GM21515 (cell line): Measurements from ENCODE around the gene KRTAP10-3.
"Not testable (repeated sequence)": the region's sequence is repeated elsewhere in the genome, so short reads cannot be mapped to it uniquely, and the experiment has no call there.

ENCODE experiments used
- ATAC-seq: cut with Tn5 transposase; IDR thresholded peaks from one replicate; pipeline ENCODE4 v1.9.1; 2021; ENCODE audit not compliant: unreplicated experiment

KRTAP10-3 gene

DNA sequence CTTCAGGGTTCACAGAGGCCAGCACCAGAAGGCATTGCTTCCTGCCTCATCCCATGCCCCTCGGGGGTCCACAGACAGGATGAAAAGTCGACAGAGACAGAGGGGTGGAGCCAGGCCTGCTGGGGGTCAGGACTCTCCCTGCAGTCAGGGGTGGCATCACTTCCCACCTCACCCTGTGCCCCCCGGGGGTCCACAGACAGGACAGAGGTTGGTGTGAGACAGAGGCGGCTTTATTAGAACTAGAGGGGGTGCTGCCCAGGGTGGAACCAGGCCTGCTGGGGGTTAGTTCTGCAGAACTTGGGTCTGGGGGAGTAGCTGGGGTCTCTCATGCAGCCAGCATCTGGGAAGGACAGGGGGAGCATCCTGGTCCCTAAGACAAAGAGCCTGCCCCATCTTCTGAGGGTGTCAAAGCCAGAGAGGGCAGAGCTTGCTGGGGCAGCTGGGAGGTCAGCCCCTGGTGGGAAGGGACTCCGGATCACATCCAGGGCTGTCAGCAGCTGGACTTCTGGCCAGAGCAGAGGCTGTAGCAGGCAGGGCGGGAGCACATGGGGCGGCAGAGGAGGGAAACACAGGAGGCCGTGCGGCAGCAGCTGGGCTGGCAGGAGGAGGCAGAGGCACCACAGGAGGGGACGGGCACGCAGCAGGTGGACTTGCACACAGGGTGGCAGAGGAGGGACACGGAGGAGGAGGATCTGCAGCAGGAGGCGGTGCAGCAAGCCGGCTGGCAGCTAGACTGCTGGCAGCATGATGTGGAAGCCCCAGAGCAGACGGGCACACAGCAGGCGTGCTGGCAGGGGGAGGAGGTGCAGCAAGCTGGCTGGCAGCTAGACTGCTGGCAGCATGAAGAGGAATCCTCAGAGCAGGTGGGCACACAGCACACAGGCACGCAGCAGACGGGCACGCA, 32.6 kb upstream of the KRTAP10-3 start:
- not testable (repeated sequence) for ATAC-seq

DNA sequence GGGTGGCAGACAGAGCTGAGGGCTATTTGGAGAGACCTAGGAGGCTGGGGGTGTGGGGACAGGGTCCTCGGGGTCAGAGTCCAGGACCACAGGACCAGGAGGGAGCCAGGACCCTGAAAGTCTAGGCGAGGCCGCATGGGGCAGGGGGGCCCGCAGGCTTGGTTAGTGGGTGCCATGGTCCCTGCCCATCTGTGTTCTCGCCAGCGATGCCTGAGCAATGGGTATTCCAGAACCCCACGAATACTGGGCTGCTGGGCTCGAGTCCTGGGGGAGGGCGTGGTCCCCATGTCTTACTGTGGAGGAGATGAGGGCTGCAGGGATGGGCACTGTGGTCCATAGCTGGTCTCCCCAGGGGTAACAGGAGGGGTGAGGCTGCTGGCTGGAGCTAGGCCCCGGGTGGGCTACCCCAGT, 31.7 kb upstream of the KRTAP10-3 start:
- ATAC-seq: no peak

DNA sequence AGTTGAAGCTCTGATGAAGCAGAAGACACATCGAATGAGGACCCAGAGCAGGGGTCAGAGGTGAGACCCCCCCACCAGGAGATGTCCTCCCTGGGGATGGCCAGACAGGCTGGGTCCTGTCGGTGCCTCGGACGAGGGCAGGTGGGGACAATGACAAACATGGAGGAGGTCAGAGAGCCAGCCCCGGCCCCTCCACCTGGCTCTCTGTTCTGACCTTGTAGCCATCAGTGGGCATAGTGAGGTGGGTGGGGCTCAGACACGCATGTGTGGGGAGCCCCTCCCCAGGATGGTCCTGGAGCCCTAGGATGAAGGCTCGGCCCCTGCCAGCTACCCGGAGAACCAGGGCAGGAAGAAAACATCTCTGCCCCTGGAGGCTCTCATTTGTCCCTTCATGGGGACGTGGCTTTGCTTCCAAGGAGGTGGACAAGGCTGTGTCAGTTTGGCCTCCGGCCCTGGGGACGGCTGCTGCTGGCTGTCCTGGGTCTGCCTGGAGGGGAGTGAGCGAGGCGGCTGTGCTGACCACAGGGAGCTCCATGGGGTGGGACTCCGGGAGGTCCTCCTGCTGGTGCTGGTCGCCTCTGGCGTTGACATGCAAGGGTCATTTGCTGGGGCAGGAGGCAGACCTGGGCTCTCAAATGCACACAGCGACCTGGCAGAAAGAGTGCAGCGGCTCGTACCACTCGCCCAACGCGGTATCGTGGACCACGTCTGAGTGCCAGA, 31.2 kb upstream of the KRTAP10-3 start:
- ATAC-seq: no peak

DNA sequence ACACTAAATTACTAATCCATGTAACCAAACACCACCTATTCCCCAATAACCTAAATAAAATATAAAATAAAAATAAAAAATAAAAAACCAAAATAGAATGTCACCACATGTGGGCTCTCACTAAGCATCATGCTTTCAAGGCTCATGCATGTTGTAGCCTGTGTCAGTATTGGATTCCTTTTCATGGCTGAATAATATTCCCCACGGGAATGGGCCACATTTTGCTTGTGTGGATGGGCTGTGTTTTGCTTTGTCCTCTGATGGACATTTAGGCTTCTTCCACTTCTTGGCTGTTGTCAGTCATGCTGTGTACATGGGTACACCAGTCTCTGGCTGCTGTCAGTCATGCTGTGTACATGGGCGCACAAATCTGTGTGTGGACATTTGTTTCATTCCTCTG, 30.5 kb upstream of the KRTAP10-3 start:
- no peak for ATAC-seq

DNA sequence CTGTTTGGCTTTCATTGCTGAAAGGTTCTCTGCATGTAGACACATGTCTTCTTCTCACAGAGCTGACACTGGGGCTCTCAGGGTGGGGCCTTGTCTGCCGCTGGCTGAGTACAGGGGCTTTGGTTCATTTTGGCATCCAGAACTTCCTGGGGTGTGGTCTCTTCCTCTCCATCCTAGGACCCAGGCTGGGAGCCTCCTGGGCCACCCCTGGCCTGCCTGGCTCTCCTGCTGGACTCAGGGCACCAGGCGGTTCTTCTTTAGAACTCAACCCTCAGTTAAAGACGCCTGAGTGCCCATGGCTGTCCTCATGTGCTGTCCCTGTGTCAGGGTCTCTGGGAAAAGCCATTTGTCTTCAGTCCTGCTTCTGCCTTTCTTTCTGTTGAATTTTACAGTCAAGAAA, 27.3 kb upstream of the KRTAP10-3 start:
- no peak for ATAC-seq

DNA sequence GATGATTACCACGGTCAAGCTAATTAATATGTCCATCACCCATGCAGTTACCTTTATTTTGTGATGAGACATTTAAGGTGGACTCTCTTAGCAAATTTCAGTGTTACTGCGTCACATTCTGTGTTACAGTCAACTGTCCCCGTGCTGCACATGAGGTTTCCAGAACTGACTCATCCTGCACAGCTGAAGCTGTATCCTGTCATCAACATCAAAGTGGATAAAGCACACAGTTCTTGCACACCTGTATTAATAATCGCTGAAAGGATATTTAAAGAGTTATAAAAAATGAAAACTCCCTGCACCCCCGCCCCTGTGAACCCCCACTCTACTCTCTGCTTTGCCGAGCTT, 25.2 kb upstream of the KRTAP10-3 start:
- ATAC-seq: no peak

DNA sequence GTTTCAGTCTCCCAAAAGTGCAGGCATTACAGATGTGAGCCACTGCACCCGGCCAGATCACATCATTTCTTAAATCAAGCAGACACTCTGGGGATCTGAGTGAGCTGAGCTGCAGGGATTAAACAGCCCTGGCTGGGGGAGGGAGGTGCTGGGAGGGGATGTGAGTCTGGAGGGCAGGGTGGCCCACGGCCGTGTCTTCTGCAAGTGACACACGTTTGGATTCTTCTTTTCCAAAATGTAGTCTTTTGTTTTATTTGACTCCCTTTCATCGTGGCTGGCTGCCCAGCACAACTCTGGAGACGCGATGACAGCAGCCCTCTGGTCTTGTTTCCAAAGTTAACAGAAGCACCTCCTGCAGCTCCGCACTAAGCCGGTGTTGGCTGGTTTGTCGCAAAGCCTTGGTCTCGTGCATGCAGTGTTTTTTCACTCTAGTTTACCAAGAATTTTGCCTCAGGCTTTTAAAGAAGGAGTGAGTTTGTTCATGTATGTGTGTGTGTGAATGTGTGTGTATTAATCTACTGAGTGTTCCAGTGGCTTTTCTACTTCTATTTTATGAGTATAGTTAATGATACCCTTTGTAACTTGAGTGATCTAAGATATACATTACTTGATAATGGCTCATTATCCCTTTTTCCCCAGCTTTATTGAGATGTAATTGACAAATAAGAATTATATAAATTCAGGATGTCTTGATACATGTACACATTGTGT, 24.6 kb upstream of the KRTAP10-3 start:
- no peak for ATAC-seq

DNA sequence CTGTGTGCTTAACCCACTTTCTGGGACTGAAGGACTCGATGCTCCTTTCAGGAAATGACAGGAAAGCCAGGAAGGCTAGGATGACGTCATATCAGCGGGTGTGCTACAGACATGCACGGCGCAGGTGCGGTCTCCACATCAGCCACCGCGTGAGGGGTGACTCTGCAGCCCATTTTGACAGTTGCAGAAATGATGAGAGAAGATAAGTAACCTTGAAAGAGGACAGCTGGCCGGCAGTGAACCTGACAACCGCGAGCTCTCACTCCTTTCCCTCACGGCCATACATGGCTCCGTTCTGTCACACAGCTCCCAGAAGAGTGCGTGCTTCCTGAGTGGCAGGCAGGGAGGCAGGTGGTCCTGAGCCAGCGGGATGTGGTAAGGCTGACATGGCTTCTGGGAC, 23.5 kb upstream of the KRTAP10-3 start:
- ATAC-seq: no peak

DNA sequence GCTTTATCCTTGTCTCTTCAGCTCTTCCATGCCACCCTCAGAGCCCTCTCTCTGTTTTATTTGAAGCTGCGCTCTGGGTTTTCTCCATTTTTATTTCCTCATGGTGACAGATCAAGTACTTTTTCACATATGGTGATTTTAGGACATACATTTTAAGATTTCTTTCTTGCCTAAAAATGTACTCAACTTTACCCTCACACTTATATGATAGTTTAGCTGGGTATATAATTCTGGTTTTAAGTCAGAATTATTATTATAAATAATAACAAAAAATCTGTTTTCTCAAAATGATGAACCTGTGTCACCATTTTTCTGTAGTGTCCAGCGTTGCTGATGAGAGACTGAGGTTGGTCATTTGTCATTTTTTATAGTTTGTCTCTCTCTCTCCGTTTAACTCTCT, 22.6 kb upstream of the KRTAP10-3 start:
- ATAC-seq: no peak

DNA sequence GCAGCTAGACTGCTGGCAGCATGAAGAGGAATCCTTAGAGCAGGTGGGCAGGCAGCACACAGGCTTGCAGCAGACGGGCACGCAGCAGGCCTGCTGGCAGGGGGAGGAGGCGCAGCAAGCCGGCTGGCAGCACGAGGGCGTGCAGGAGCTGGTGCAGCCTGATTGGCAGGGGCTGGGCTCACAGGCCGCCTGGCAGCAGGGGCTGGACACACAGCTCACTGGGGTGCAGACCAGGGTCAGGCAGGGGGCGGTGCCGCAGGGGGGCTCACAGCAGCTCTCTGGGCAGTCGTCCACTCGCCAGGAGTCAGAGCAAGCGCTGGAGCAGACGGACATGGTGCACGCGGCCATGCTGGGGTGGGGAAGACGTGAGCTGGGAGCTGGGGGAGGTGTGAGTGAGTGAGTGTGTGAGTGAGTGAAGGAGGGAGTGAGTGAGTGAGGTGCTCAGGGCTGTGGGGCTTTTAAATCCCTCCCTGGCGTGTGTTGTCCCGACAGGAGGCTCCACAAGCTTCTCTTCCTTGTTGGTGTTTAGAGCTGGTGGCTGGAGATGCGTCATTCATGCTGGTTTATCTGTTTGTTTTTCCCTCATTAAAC, 21.7 kb upstream of the KRTAP10-3 start, which contains the start of gene KRTAP10-5:
Gene KRTAP10-5 (minus strand): TSS at position 374 of the 591 bp plus-strand sequence. CDS start 26 bp downstream, at position 348.
- ATAC-seq: not testable (repeated sequence)

DNA sequence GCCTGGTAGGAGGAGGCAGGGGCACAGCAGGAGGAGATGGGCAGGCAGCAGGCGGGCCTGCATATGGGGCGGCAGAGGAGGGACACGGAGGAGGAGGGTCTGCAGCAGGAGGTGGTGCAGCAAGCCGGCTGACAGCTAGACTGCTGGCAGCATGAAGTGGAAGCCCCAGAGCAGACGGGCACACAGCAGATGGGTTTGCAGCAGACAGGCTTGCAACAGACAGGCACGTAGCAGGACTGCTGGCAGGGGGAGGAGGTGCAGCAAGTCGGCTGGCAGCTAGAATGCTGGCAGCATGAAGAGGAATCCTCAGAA, 21.2 kb upstream of the KRTAP10-3 start:
- no peak for ATAC-seq

DNA sequence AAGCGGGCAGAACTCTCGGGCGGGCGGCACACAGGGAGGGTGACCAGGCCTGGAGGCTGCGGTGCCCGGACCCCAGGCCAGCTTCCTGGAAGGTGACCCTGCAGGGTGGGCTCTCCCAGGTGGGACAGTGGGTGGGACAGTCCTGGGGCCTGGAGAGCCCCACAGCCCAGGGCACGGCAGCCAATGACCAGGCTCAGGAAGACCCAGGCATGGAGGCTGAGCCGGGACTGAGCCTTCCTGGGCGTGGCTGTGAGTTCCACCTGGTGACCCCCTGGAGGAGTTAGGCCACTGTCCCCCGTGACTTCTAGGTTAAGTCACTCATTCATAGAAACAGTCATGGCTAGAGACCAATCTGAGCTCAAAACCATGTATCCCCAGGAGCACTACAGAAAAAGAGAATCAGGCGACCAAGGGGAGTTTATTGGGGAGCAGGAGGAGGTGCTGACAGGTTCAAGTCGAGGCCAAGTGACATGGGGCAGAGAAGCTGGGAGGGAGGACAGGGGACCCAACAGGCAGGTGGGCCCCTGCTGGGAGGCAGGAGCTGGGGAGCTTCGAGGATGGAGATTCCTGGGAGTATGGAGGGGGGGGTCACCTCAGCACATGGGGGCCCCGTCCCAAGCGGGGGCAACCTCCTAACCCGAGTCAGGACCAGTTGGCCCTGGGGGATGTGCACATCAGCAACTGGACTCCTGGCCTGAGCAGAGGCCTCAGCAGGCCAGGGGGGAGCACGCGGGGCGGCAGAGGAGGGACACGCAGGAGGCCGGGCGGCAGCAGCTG, 20.6 kb upstream of the KRTAP10-3 start:
- ATAC-seq: no peak

DNA sequence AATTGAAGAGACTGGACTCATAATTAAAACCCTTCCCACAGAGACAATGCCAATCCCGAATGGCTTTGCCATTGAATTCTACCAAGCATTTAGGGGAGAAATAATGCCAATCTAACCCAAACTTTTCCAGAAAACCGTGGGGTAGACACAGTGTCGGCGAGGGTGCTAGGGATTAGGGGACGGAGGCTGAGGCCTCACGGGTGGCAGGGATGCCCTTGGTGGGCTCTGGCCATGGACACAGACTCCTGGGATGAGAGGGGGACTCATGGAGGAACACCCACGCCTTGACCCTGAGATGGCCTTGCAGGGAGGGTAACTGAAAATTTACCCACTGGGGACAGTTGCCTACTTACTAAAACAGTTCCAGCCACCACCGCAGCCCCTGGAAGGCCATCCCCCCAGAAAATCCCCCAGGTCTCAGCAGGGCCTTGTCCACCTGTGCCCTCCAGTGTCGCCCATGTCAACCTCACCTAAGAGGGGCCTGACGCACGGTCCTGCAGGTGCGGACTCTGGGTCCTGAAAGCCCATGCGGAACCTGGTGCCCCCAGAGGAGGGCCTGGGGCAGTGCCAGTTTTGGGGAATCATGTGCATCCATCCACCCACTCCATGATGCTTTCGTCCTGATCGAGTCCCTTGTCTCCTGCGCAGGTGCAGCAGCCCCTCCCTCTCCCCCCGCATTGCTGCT, 19.9 kb upstream of the KRTAP10-3 start:
- no peak for ATAC-seq

DNA sequence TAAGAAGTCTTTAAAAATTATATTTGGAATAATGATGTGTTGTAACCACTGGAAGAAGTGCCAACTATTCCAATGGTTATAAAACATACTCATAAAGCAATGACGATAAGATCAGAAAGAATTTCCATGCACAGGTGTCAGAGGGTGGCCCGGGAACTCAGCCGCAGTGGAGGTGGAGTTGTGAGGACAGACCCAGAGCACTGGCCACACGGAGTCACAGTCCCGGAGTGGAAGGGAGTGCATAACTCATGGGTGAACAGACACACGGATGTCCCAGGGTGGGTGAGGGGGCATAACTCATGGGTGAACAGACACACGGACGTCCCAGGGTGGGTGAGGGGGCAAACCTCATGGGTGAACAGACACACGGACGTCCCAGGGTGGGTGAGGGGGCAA, 17.4 kb upstream of the KRTAP10-3 start:
- no peak for ATAC-seq

DNA sequence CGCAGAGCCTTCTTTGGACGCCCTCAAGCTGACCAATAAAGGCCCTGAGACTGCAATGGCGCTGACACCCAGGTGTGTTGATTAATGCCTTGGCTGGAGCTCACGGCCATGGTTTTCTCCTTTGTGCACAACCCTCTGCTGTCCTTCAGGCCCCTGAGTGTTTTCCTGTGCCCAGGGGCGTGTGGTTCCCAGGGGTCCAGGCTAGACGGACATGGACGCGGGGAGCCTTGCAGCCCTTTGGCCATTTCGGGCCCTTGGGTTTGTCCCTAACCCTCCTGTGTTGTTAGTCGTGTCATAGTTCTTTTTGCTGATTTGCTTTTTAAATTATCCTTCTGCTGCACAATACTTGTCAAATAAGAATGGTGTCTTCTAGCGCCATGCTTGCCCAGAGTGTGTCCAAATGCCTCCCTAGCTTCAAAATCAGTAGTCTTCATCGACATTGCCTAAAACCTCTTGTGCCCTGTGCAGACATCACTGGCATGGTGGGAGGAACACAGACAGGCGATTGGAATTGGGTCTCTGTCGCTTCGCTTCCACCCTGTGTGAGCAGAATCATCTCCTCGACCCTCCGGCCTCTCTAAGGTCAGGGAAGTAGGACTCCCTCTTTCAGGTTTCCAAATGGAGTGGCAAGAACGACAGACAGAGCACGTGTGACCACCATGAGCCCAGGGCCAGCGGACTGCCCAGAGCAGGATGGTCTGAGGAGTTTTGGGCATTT, 16.9 kb upstream of the KRTAP10-3 start:
- no peak for ATAC-seq

DNA sequence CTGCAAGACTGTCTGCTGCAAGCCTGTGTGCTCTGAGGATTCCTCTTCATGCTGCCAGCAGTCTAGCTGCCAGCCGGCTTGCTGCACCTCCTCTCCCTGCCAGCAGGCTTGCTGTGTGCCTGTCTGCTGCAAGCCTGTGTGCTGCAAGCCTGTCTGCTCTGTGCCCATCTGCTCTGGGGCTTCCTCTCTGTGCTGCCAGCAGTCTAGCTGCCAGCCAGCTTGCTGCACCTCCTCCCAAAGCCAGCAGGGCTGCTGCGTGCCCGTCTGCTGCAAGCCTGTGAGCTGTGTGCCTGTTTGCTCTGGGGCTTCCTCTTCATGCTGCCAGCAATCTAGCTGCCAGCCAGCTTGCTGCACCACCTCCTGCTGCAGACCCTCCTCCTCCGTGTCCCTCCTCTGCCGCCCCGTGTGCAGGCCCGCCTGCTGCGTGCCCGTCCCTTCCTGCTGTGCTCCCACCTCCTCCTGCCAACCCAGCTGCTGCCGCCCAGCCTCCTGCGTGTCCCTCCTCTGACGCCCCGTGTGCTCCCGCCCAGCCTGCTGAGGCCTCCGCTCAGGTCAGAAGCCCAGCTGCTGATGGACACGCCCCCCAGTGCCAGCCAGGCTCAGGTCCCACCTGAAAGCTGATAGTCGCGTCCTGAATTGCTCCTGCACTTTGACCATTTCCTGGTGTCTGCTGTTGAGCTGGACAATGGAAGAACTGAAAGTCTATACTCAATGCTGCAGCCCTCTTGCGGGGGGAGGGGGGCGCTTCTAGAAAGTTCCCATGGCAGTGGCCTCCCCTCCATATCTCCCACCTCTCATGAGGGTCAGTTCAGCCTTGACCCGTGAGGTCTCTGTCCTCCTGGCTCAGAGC, 16.1 kb upstream of the KRTAP10-3 start:
- ATAC-seq: no peak

DNA sequence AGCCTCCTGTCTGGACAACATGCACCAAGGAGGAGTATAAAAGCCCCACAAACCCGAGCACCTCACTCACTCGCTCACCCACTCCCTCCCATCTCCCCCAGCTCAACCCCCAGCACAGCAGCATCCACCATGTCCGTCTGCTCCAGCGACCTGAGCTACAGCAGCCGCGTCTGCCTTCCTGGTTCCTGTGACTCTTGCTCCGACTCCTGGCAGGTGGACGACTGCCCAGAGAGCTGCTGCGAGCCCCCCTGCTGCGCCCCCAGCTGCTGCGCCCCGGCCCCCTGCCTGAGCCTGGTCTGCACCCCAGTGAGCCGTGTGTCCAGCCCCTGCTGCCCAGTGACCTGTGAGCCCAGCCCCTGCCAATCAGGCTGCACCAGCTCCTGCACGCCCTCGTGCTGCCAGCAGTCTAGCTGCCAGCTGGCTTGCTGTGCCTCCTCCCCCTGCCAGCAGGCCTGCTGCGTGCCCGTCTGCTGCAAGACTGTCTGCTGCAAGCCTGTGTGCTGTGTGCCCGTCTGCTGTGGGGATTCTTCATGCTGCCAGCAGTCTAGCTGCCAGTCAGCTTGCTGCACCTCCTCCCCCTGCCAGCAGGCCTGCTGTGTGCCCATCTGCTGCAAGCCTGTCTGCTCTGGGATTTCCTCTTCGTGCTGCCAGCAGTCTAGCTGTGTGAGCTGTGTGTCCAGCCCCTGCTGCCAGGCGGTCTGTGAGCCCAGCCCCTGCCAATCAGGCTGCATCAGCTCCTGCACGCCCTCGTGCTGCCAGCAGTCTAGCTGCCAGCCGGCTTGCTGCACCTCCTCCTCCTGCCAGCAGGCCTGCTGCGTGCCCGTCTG, 15.2 kb upstream of the KRTAP10-3 start, which contains the start of gene KRTAP10-4:
Gene KRTAP10-4 (plus strand): TSS at position 100 of the 827 bp plus-strand sequence. CDS start 30 bp downstream, at position 130.
- ATAC-seq: not testable (repeated sequence)
